H1 (cell line): ENCODE results near the gene OSTC. TPM values are rescaled to one million over a fixed set of nuclear protein-coding genes. Genes with fewer than 3 reads are reported as not detected.

Experiments used
- CTCF ChIA-PET: fragments of 300-600 bp; sonication (Branson Sonifier 250); formaldehyde crosslinking; loops from one replicate; lab custom pipeline; 2021; ENCODE audit not compliant: partially characterized antibody; lab: Charles Lee
- POLR2A ChIA-PET: fragments of 300-600 bp; sonication (Branson Sonifier 250); formaldehyde crosslinking; loops from one replicate; lab custom pipeline; 2021; ENCODE audit warnings: inconsistent platforms; ENCODE audit not compliant: partially characterized antibody; lab: Charles Lee
- DNase-seq, 2 experiments: peaks; one replicate each; pipeline versions ENCODE4 v3.0.0 to v3.0.0-alpha.2; 2010 to 2022; ENCODE audit warnings: low spot score in 2 of 2, low read depth in 1 of 2, mixed read lengths in 1 of 2
- FAIRE-seq: peaks from 2 replicates; lab custom pipeline; 2011; peaks lifted over from hg19 to GRCh38; lab: Jason Lieb, UNC
- H2AFZ ChIP-seq: 2 replicates; pipeline ENCODE4 v1.8.1; 2012; ENCODE audit warnings: low read length, inconsistent platforms
- H2AK5ac ChIP-seq: 2 replicates; pipeline ENCODE4 v1.6.1; 2013; ENCODE audit warnings: low read depth, low read length
- H2BK120ac ChIP-seq: replicated peaks from 2 replicates; pipeline ENCODE3; 2013; ENCODE audit warnings: low read depth, low read length, inconsistent platforms
- H2BK12ac ChIP-seq: 2 replicates; pipeline ENCODE4 v1.6.1; 2013; ENCODE audit warnings: low read depth, low read length
- H2BK15ac ChIP-seq: 2 replicates; pipeline ENCODE4 v1.6.1; 2013; ENCODE audit warnings: low read length
- H2BK20ac ChIP-seq: 2 replicates; pipeline ENCODE4 v1.6.1; 2013; ENCODE audit warnings: low read length
- H2BK5ac ChIP-seq: 2 replicates; pipeline ENCODE4 v1.6.1; 2013; ENCODE audit warnings: low read depth, low read length
- H3K14ac ChIP-seq: 2 replicates; pipeline ENCODE4 v1.6.1; 2013; ENCODE audit warnings: inconsistent platforms; ENCODE audit not compliant: insufficient read length
- H3K18ac ChIP-seq: 2 replicates; pipeline ENCODE4 v1.6.1; 2013; ENCODE audit warnings: low read length; ENCODE audit errors: extremely low read depth
- H3K23ac ChIP-seq: 2 replicates; pipeline ENCODE4 v1.6.1; 2013; ENCODE audit warnings: inconsistent platforms; ENCODE audit not compliant: insufficient read length
- H3K23me2 ChIP-seq: 2 replicates; pipeline ENCODE4 v1.6.1; 2013; ENCODE audit warnings: low read depth, low read length
- H3K27ac ChIP-seq: 2 replicates; pipeline ENCODE4 v1.6.1; 2011; ENCODE audit warnings: low read depth, low read length, inconsistent platforms
- H3K27me3 ChIP-seq, 4 experiments: replicated peaks in 1 of 4; 1 replicate in 1 of 4; 2 replicates in 3 of 4; pipeline versions ENCODE4 v1.6.1 to v1.8.1; 2011 to 2013; ENCODE audit warnings: low read length in 3 of 4, mild to moderate bottlenecking in 3 of 4, inconsistent platforms in 2 of 4, mixed read lengths in 2 of 4, moderate library complexity in 1 of 4; ENCODE audit not compliant: control insufficient read depth in 3 of 4, insufficient read depth in 3 of 4; ENCODE audit errors: extremely low read depth in 1 of 4
- H3K36me3 ChIP-seq, 4 experiments: 2 replicates each; pipeline versions ENCODE4 v1.6.1 to v1.8.1; 2011 to 2013; ENCODE audit warnings: mild to moderate bottlenecking in 4 of 4, low read length in 3 of 4, moderate library complexity in 2 of 4, control low read depth in 1 of 4, inconsistent platforms in 1 of 4; ENCODE audit not compliant: insufficient read depth in 4 of 4, control insufficient read depth in 2 of 4
- H3K4ac ChIP-seq: replicated peaks from 2 replicates; pipeline ENCODE3; 2013; ENCODE audit warnings: low read length, low read depth, mixed read lengths, inconsistent platforms; ENCODE audit not compliant: insufficient read length
- H3K4me1 ChIP-seq, 4 experiments: replicated peaks in 1 of 4; 1 replicate in 1 of 4; 2 replicates in 3 of 4; pipeline versions ENCODE4 v1.6.1 to v1.8.1; 2011 to 2013; ENCODE audit warnings: low read length in 3 of 4, inconsistent platforms in 2 of 4, mixed read lengths in 1 of 4; ENCODE audit not compliant: insufficient read depth in 4 of 4, control insufficient read depth in 3 of 4
- H3K4me2 ChIP-seq, 2 experiments: 2 replicates each; pipeline versions ENCODE4 v1.6.1 to v1.8.1; 2011 to 2013; ENCODE audit warnings: low read depth in 2 of 2, low read length in 2 of 2, control low read depth in 1 of 2, inconsistent platforms in 1 of 2, mild to moderate bottlenecking in 1 of 2; ENCODE audit not compliant: insufficient read depth in 1 of 2
- H3K4me3 ChIP-seq, 4 experiments: fragments of 200-600, 300-600 bp in 1 of 4; sonication (generic), shearing (Covaris generic), sonication (Bioruptor Twin) in 1 of 4; 2 replicates each; pipeline versions ENCODE4 v1.5.1 to v1.8.1; 2011 to 2016; ENCODE audit warnings: low read length in 4 of 4, low read depth in 3 of 4, control low read depth in 2 of 4, inconsistent platforms in 2 of 4, mild to moderate bottlenecking in 2 of 4, mixed read lengths in 1 of 4, moderate library complexity in 1 of 4; ENCODE audit not compliant: insufficient read depth in 2 of 4; ENCODE audit errors: extremely low read depth in 1 of 4
- H3K56ac ChIP-seq: replicated peaks from 2 replicates; pipeline ENCODE3; 2013; ENCODE audit warnings: low read depth, mild to moderate bottlenecking, mixed read lengths, low read length, inconsistent platforms; ENCODE audit not compliant: insufficient read length
- H3K79me1 ChIP-seq: 2 replicates; pipeline ENCODE4 v1.6.1; 2013; ENCODE audit warnings: low read depth, low read length, control low read depth
- H3K79me2 ChIP-seq, 2 experiments: 2 replicates each; pipeline versions ENCODE4 v1.6.1 to v1.8.1; 2012 to 2013; ENCODE audit warnings: low read length in 2 of 2, mild to moderate bottlenecking in 2 of 2, inconsistent platforms in 1 of 2; ENCODE audit not compliant: insufficient read depth in 2 of 2, control insufficient read depth in 1 of 2
- H3K9ac ChIP-seq, 4 experiments: replicated peaks in 1 of 4; 1 replicate in 1 of 4; 2 replicates in 3 of 4; pipeline versions ENCODE4 v1.6.1 to v1.8.1; 2011 to 2013; ENCODE audit warnings: low read depth in 3 of 4, low read length in 3 of 4, control low read depth in 2 of 4, mild to moderate bottlenecking in 2 of 4, moderate library complexity in 2 of 4, inconsistent platforms in 1 of 4; ENCODE audit errors: extremely low read depth in 1 of 4
- H3K9me3 ChIP-seq, 2 experiments: 2 replicates each; pipeline versions ENCODE4 v1.6.1 to v1.8.1; 2012 to 2013; ENCODE audit warnings: mild to moderate bottlenecking in 2 of 2, moderate library complexity in 2 of 2, control low read depth in 1 of 2, inconsistent platforms in 1 of 2, low read depth in 1 of 2, low read length in 1 of 2, mixed read lengths in 1 of 2; ENCODE audit not compliant: insufficient read depth in 2 of 2
- H4K20me1 ChIP-seq, 2 experiments: replicated peaks in 1 of 2; 2 replicates each; pipeline versions ENCODE3 to v1.8.1; 2011 to 2013; ENCODE audit warnings: inconsistent platforms in 2 of 2, low read length in 2 of 2, mild to moderate bottlenecking in 1 of 2; ENCODE audit not compliant: insufficient read depth in 2 of 2, control insufficient read depth in 1 of 2
- H4K5ac ChIP-seq: 2 replicates; pipeline ENCODE4 v1.6.1; 2013; ENCODE audit warnings: low read length, low read depth, mixed read lengths, inconsistent platforms; ENCODE audit not compliant: insufficient read length
- H4K8ac ChIP-seq: 2 replicates; pipeline ENCODE4 v1.8.0; 2013; ENCODE audit warnings: mild to moderate bottlenecking, moderate library complexity, low read length, inconsistent platforms; ENCODE audit not compliant: insufficient read depth; ENCODE audit errors: extremely low read depth
- H4K91ac ChIP-seq: replicated peaks from 2 replicates; pipeline ENCODE3; 2013; ENCODE audit warnings: low read length, mixed read lengths, inconsistent platforms; ENCODE audit not compliant: insufficient read length
- CTBP2 ChIP-seq: IDR thresholded peaks from 2 replicates; pipeline ENCODE4 v1.7.0; 2011; ENCODE audit warnings: borderline replicate concordance, mild to moderate bottlenecking, moderate library complexity, mixed read lengths, low read length; ENCODE audit not compliant: insufficient read depth, insufficient read length
- POLR2A ChIP-seq, 2 experiments: IDR thresholded peaks; 1 replicate in 1 of 2; 2 replicates in 1 of 2; pipeline ENCODE4 v1.6.1; 2011; ENCODE audit warnings: low read depth in 2 of 2, low read length in 2 of 2, mild to moderate bottlenecking in 2 of 2; ENCODE audit errors: control extremely low read depth in 1 of 2
- polyA plus RNA-seq, 7 experiments: library from polyadenylated mRNA; depleted of rRNA in 3 of 7; stranded (reverse) in 5 of 7; unstranded in 2 of 7; fragments of >200 nt in 5 of 7; fragments of 200-250 nt in 2 of 7; gene quantifications; 1 replicate in 5 of 7; 2 replicates in 1 of 7; 4 replicates in 1 of 7; pipeline versions ENCODE4 v1.2.1 to v1.2.3, GENCODE V29; 2011 to 2013; ENCODE audit warnings: missing spikeins in 2 of 7, mixed read lengths in 2 of 7
- total RNA-seq: library from RNA; stranded (reverse); fragmentation: NEBNext Ultra II Directional; extraction: Animal tissue kit (Norgen Biotek cat#: 25700); gene quantifications from 2 replicates; pipeline ENCODE4 v1.2.1, GENCODE V29; 2021

Gene OSTC
- total and polyA plus RNA-seq, 2 of the 8 experiments (the other 6 are each of a cell fraction or from before 2014, with no cell fraction given), result 165 to 176 TPM

- Histone ChIP-seq H3K18ac (no peak overlapping the region), H3K4ac (no peak overlapping the region), H3K79me2 (peaks cover 0 to 15% of the 10 kb centered on the region in 2 experiments; a peak in 2 of 4 replicates), H2BK120ac (no peak overlapping the region), H2BK15ac (no peak overlapping the region), H3K4me2 (no peak overlapping the region), H4K8ac (no peak overlapping the region), H4K5ac (no peak overlapping the region), H3K4me1 (no peaks in the 10 kb centered on the region), H3K4me3 (no peak overlapping the region), H3K9ac (no peak overlapping the region), H2BK12ac (no peak overlapping the region), H3K56ac (no peak overlapping the region), H3K23me2 (no peaks in the 10 kb centered on the region), H3K36me3 (peaks cover 42 to 97% (median 78%) of the 10 kb centered on the region in 4 experiments), H2BK20ac (no peak overlapping the region), H3K27ac (no peak overlapping the region), H2AK5ac (no peak overlapping the region), H2AFZ (no peak overlapping the region), H4K20me1 (peaks cover 7 to 12% of the 10 kb centered on the region in 2 experiments), H3K23ac (no peak overlapping the region), H4K91ac (no peak overlapping the region), H3K79me1 (no peaks in the 10 kb centered on the region), H2BK5ac (no peak overlapping the region), H3K14ac (no peak overlapping the region), H3K27me3 (no peaks in the 10 kb centered on the region), H3K9me3 (no peaks in the 10 kb centered on the region)
- TF ChIP-seq POLR2A (IDR thresholded peaks at IDR 0.05; ENCODE audit: control extremely low read depth in 1 of 2, low read depth in 2 of 2, low read length in 2 of 2) (peak in 1 of 2 experiments; percentile 19; a peak in 1 of 3 replicates), CTBP2 (no peak)
- CTCF ChIA-PET, result interaction anchor here (0.6 kb wide), 1 partner anchor 57 kb away, joined by 3 read pairs; no protein-coding TSS in a partner anchor
- DNase-seq, result no peak
- POLR2A ChIA-PET, result interaction anchor here (0.6 to 5.7 kb wide), 8 partner anchors 7 to 1342 kb away, joined by 3 to 41 read pairs (median 5); partner anchors contain the start of genes OSTC and RPL34
- FAIRE-seq, result no peak
Observed at GRCh38 chr4:108628411-108628810, 22.0 kb upstream of the OSTC start.
